Measurements from ENCODE around the gene MAPK9.

MAPK9 gene

GRCh38 chr5:180291943-180292831 lies at the start of gene MAPK9:
Gene MAPK9 (minus strand): TSS chr5:180292083. CDS start chr5:180280561, 11,522 bp downstream.
- no peak for DNase-seq

DNA sequence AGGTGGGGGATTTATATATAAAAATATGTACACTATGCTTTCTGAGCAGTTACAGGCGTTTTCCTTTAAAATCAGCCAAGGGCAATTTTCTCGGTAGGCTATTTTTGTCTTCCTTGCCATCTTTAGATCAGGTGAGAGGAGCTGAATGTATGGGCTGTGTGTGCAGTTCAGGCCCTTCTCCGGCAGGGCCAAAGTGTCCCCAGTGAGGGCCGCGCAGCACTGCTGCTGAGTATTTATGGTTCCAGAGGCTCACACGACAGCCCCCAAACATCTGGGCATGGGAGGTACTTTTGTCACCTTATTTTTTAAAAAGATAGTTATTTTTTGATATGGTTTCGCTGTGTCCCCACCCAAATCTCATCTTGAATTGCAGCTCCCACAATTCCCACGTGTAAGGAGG lies 49.7 kb upstream of the MAPK9 start:
- no peak for DNase-seq

DNA sequence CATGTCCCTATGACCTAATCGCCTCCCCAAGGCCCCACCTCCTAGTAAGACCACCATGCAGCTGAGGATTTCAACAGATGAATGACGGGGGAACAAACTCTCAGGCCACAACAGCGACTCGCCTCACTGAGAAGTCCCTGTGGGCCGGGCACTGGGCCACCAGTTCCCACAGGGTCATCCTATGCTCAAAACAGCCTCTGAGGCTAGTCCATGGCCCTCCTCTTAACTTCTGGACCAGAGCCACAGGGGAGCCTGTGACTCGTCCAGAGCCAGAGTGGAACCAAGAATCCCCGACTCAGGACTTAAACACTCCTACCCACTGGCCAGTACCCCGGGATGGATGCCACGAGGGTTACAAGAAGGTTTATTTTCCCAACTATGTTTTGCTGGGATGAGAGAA lies 49.0 kb upstream of the MAPK9 start:
- DNase-seq = no peak

DNA sequence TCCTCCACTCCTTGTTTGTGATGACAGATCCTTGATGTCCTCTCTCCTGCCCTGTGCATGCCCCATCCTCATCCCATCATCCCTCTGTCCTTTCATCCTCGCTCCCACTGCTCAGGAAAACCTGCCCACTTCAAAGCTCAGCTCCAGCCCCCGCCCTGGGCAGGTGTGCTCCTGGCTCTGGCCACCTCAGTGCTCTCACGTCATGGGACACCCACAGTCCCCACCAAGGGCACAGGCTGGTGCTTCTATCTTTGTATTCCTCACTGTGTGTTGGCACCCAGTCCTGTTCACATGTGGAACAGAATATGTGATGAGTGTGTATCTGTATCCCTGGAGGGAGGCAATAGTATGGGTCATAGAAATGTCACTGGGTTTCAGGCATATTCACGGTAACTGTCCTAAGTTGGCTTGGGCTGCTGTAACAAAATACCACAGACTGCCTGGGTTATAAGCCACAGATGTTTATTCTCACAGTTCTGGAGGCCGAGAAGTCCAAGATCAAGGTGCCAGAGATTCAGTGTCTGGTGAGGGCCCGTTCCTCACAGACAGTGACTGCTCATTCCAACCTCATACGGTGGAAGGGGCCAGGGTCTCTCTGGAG lies 47.8 kb upstream of the MAPK9 start:
- no peak for DNase-seq

GRCh38 chr5:180338001-180338707 lies 46.3 kb upstream of the MAPK9 start:
- no peak for DNase-seq

GRCh38 chr5:180336234-180337020 lies 44.5 kb upstream of the MAPK9 start:
- no peak for DNase-seq

DNA sequence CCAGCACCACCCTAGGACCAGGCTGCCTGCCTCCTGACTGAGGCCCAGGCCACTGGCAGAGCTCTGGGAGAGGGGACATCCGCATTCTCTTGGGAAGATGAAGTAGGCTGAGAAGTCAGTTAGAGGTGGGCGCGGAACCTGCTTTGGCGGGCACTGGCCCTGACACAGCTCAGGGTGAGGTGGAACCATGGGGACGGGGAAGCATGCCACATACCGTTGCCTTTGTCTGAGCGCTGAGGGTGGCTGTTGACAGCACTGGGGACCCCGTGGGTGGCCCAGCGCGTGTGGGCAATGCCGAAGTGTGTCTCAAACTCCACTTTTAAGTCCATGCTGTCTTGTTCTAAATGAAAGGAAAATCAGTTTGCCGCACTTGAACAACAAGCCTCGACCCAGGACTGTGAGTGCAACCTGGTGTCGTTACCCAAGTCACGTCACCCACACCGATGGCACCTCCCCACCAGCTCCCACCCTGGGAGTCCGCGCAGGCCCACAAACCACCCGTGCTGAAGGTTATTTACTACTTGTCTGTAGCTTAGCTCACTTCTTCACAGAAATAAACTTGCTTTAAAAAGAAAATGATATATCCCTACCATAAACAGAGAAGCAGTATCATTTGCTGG lies 43.8 kb upstream of the MAPK9 start:
- no peak for DNase-seq

DNA sequence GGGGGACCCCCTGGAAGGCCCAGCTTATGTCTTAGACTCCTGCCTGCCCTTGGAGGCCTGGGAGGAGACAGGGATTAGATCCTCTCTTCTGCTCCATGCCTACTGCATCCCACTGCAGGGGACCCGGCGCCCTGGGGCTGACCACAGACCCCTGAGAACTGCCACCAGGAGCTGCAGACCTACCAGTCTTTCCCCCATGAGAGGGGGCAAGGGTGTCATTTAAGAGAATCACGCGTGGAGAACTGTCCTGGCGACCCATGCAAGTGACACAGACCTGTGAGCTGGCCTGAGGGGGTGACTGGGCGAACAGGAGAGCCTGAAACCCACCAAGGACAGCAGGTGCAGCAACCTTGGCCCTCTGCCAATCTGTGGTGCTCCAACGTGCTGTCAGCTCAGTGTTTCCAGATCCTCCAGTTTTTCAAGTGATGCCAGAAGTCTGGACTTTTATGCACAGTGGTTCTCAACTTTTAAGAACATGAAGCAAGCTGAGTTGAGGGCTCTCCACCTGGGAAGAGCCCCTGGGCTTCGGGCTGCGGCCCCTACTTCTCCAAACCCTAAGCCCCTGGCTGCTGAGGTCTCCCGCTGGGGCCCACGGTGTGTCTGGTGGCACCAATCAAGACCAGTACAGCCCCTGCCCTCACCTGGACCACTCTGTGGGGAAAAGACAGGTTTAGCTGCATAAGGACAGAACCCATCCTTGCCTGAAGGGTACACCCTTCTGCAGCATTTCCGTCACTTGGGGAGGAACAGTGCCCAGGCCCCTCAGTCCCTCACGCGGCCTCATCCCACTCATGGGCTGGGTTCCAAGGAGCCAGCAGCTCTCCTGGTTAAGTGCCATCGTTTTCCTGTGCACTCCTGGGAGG lies 43.1 kb upstream of the MAPK9 start:
- DNase-seq = no peak

GRCh38 chr5:180334176-180334575 lies 42.3 kb upstream of the MAPK9 start:
- no peak for DNase-seq

DNA sequence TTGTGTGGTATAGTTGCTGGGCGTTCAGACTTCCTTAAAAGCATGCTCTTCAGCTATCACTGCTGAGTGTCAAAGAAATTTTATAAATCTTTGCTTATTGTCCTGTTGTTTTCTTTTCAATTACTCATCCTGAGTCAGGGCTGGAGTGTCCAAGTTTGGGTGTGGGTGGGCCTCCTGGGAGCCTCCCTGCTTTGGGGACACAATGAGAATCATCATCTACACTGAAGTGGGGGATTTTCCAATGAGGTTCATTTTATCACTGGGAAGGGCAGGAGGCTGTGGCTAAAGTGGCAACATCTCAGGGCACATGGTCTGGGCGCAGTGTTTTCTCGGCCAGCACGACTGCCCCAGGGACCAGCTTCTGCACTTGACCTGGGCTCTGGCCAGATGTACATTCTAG lies 41.8 kb upstream of the MAPK9 start:
- no peak for DNase-seq

DNA sequence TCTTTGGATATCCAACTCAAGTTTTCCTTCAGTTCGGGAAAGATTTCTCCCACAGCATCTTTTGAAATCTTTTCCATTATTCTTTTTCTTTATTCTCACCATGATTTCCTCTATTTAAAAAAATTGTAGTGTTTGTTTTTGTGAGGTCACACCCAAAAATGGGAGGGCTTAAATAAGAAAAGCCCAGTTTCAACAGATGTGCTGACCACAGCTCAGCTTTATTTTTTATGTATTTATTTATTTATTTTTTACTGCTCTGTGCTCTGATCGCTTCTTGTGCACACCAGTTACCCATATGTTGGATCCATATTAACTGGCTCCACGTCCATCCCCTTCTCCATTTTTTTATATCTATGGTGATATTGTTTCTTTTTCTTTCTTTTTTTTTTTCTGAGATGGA lies 41.0 kb upstream of the MAPK9 start:
- no peak for DNase-seq

- DNase-seq = no peak
These were observed 40.2 kb upstream of the MAPK9 start for GRCh38 chr5:180332051-180332517.

GRCh38 chr5:180331647-180331950 lies 39.7 kb upstream of the MAPK9 start:
- DNase-seq = no peak

- DNase-seq = no peak
These were observed 39.1 kb upstream of the MAPK9 start for GRCh38 chr5:180330810-180331646.

- DNase-seq = no peak
These were observed 38.4 kb upstream of the MAPK9 start for GRCh38 chr5:180330270-180330648.

DNA sequence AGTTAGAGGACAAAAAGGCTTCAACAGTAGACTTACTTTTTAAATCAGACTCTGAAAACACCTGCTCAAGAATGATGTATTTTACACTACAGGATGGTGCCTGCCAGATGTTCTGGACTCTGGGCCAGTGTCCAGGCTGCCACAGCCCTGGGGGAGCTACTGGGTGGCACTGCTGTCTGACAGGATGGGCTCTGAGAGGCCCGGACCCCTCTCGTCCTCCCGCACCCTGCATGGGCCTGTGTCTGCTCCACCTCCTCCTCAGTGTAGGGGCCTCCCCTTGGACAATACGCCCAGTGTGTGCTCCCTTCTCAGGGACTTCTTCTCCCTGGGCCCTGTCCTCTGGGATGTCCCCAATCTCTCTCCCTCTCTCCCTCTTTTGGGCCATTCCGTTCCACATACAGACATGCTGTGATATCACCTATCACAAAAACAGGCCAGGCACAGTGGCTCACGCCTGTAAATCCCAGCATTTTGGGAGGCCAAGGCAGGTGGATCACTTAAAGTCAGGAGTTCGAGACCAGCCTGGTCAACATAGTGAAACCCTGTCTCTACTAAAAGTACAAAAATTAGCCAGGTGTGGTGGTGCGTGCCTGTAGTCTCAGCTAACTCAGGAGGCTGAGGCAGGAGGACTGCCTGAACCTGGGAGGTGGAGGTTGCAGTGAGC lies 37.9 kb upstream of the MAPK9 start:
- DNase-seq = no peak

GRCh38 chr5:180329138-180329435 lies 37.2 kb upstream of the MAPK9 start:
- no peak for DNase-seq

- peak; percentile 0 for DNase-seq
These were observed 36.6 kb upstream of the MAPK9 start for GRCh38 chr5:180328296-180329137.

DNA sequence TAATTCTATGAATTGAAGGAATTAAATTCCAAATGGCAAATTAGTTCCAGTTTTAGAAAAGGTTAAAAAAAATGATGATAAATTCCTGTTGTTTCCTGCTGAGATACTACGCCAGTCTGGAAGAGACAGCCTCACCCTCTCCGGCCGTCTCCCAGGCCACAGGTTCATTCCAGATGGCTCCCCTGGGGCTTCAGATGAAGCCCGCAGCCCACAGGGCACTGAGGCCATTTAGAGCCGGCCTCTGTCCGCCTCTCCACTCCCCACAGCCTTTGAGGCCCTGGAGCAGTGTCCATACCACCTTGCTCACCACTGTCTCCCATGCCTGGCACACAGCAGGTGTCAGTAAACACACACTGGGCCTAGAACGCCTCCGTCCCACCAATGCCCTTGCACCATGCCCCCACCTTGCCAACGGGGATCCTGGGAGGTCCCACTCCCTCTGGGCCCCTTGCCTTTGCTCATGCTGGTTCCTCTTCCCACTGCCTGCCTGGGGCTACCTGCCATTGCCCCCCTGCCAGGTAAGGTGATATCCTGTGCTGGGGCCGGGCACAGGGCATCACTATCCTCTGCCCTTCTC lies 35.2 kb upstream of the MAPK9 start:
- DNase-seq = no peak

Data from DMS153 (cell line).